Osteocyte (in vitro differentiated cells): ENCODE measurements around the gene CHRNB4. TPM values are rescaled to one million over a fixed set of nuclear protein-coding genes. Genes with fewer than 3 reads are reported as not detected.

Source experiments
- DNase-seq: peaks from one replicate; pipeline ENCODE4 v3.0.0; 2021; ENCODE audit warnings: mixed read lengths; ENCODE audit not compliant: unreplicated experiment; ENCODE audit errors: extremely low spot score
- H3K27ac Mint-ChIP-seq: one replicate; pipeline ENCODE4 v1.8.0; 2021; ENCODE audit warnings: mild to moderate bottlenecking, mixed read lengths; ENCODE audit not compliant: unreplicated experiment
- H3K27me3 Mint-ChIP-seq: one replicate; pipeline ENCODE4 v1.8.0; 2021; ENCODE audit warnings: mixed read lengths; ENCODE audit not compliant: unreplicated experiment
- H3K36me3 Mint-ChIP-seq: one replicate; pipeline ENCODE4 v1.8.0; 2021; ENCODE audit warnings: mixed read lengths; ENCODE audit not compliant: unreplicated experiment
- H3K4me1 Mint-ChIP-seq: one replicate; pipeline ENCODE4 v1.8.0; 2021; ENCODE audit warnings: mixed read lengths; ENCODE audit not compliant: unreplicated experiment
- H3K4me3 Mint-ChIP-seq: one replicate; pipeline ENCODE4 v1.8.0; 2021; ENCODE audit warnings: mild to moderate bottlenecking, moderate library complexity, mixed read lengths; ENCODE audit not compliant: unreplicated experiment
- H3K9me3 Mint-ChIP-seq: one replicate; pipeline ENCODE4 v1.8.0; 2021; ENCODE audit warnings: mixed read lengths; ENCODE audit not compliant: unreplicated experiment
- CTCF ChIP-seq: fragments of 200-600 bp; sonication (generic); IDR thresholded peaks from 2 replicates; pipeline ENCODE4 v1.5.0; 2021; ENCODE audit warnings: antibody characterized with exemption, mild to moderate bottlenecking, moderate library complexity
- total RNA-seq: library from RNA; stranded (reverse); gene quantifications from 2 replicates; pipeline ENCODE4 v1.2.1, GENCODE V29; 2021

The CHRNB4 gene
- total RNA-seq, 1 donor from 2014 or later, result not detected

DNA sequence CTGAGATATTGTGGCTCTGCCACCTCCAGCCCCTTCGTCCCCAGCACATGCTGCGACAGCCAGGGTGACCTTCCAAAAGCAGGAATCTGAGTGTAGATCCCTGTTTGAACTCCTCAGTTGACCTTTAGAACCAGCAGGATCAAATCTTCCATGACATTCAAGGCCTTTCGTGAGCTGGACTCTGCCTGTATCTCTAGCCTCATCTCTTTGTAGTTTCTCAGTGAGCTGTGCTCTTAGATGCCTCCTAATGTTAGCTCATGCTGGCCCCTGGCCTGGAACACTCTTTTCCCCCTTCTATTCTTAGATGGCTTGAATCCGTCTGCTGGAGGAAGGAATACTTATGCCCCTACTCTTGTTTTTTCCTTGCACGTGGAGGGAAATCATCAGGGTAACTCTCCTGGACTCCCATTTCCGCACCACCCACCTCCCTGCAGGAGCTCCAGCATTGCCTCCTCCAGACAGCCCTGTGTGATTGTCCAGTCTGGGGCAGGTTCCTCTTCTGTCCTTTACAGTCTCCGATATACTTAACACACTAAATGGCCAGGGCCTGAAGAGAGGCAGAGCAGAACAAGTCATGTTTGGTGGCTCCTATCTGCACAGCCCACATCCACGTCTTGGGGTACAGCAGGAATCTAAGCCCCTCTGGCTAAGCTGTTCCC is 26.7 kb upstream of the CHRNB4 start:
- no peak overlapping the region for H3K4me3 Mint-ChIP-seq
- H3K4me1 Mint-ChIP-seq, result no peaks in the 10 kb centered on the region
- peaks cover 48% of the 10 kb centered on the region for H3K27me3 Mint-ChIP-seq
- no peaks in the 10 kb centered on the region for H3K36me3 Mint-ChIP-seq
- no peak for DNase-seq
- H3K27ac Mint-ChIP-seq, result no peak overlapping the region
- no peak for TF ChIP-seq CTCF
- H3K9me3 Mint-ChIP-seq, result no peaks in the 10 kb centered on the region

DNA sequence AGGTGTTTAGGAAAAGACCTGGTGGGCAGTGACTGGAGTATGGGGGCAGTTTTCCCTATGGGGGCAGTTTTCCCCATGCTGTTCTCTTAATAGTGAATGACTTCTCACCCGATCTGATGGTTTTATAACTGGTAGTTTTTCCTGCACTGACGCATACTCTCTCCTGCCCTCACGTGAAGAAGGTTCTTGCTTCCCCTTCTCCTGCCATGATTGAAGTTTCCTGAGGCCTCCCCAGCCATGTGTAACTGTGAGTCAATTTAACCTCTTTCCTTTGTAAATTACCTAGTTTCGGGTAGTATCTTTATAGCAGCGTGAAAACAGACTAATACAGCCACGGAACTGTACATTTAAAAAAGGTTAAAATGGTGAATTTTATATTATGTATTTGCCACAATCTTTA is 25.0 kb upstream of the CHRNB4 start:
- no peaks in the 10 kb centered on the region for H3K9me3 Mint-ChIP-seq
- no peak overlapping the region for H3K27ac Mint-ChIP-seq
- peaks cover 51% of the 10 kb centered on the region for H3K27me3 Mint-ChIP-seq
- no peak overlapping the region for H3K4me3 Mint-ChIP-seq
- DNase-seq, result no peak
- no peaks in the 10 kb centered on the region for H3K4me1 Mint-ChIP-seq
- TF ChIP-seq CTCF, result no peak
- H3K36me3 Mint-ChIP-seq, result no peaks in the 10 kb centered on the region

DNA sequence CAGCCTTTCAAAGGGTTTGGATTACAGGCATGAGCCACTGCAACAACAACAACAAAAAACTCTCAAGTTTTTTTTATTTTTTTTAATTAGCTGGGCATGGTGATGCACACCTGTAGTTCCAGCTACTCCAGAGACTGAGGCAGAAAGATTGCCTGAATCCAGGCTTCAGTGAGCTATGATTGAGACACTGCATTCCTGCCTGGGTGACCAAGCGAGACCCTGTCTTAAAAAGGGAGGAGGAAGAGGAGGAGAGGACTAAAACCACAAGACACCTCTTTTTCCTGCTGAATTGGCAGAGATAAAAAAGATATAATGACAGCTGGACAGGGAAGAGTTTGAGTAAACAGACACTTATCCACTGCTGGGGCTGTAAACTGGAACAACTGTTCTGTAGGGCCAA is 22.7 kb upstream of the CHRNB4 start:
- H3K4me3 Mint-ChIP-seq, result no peak overlapping the region
- no peak for DNase-seq
- no peaks in the 10 kb centered on the region for H3K4me1 Mint-ChIP-seq
- H3K36me3 Mint-ChIP-seq, result no peaks in the 10 kb centered on the region
- TF ChIP-seq CTCF, result no peak
- H3K27me3 Mint-ChIP-seq, result peaks cover 55% of the 10 kb centered on the region
- no peak overlapping the region for H3K27ac Mint-ChIP-seq
- no peaks in the 10 kb centered on the region for H3K9me3 Mint-ChIP-seq

GRCh38 chr15:78662028-78662427 is 21.0 kb upstream of the CHRNB4 start:
- Mint-ChIP-seq H3K9me3 (no peaks in the 10 kb centered on the region), H3K27ac (no peak overlapping the region), H3K4me3 (no peak overlapping the region), H3K36me3 (no peaks in the 10 kb centered on the region), H3K27me3 (peaks cover 41% of the 10 kb centered on the region), H3K4me1 (no peaks in the 10 kb centered on the region)
- DNase-seq, result no peak
- TF ChIP-seq CTCF, result no peak

DNA sequence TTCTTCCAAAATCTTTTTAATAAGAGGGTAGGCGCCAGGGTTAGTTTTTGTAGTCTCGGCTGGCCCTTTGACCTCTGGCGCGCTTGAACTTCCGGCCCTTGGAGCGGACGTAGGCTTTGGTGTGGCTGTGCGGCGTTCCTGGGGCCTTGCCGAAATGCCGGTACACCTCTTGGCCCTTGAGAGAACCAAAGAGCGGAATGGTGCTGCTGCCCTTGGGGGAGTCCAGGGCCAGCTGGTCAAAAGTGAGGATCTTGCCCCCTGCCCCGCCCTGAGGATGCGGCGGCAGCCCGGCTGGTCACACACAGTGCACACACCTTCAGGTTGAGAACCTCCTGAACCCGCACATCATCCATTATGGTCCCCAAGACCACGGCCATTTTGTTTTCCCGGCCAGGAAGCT is 20.0 kb upstream of the CHRNB4 start:
- H3K27me3 Mint-ChIP-seq, result peaks cover 41% of the 10 kb centered on the region
- no peaks in the 10 kb centered on the region for H3K4me1 Mint-ChIP-seq
- no peak for TF ChIP-seq CTCF
- no peak for DNase-seq
- no peak overlapping the region for H3K27ac Mint-ChIP-seq
- no peak overlapping the region for H3K4me3 Mint-ChIP-seq
- no peaks in the 10 kb centered on the region for H3K36me3 Mint-ChIP-seq
- H3K9me3 Mint-ChIP-seq, result no peaks in the 10 kb centered on the region
